K562 (cell line): Measurements from ENCODE around the gene GARNL3. TPM values are rescaled to one million over a fixed set of nuclear protein-coding genes. Genes with fewer than 3 reads are reported as not detected.

ENCODE experiments used
- ATAC-seq: fragments of 200-7000 bp; cut with Tn5 transposase; 3 replicates; pipeline ENCODE4 v1.9.1; 2020; ENCODE audit warnings: moderate library complexity
- BruUV-seq: library from RNA; stranded (reverse); fragments of 400-500 nt; replicated peaks from 2 replicates; lab custom pipeline; 2021; lab: Mats Ljungman, UMichigan
- CTCF ChIA-PET: fragments of 300-600 bp; formaldehyde crosslinking; extraction: SDS; loops from one replicate; lab custom pipeline; 2021; ENCODE audit warnings: low intra/inter-chr PET ratio; lab: Yijun Ruan, JAX
- POLR2A ChIA-PET: fragments of 300-600, 350-650 bp; sonication (Branson Sonifier 250); formaldehyde crosslinking; extraction: SDS; loops from one replicate; lab custom pipeline; 2021; ENCODE audit warnings: antibody characterized with exemption, inconsistent platforms; lab: Yijun Ruan, JAX
- DNase-seq, 4 experiments: peaks; one replicate each; pipeline versions ENCODE4 v3.0.0 to v3.0.0-alpha.2; 2011 to 2018; ENCODE audit warnings: low spot score in 3 of 4, mixed read lengths in 3 of 4; ENCODE audit errors: extremely low read depth in 1 of 4
- FAIRE-seq: peaks from 2 replicates; lab custom pipeline; 2011; peaks lifted over from hg19 to GRCh38; lab: Jason Lieb, UNC
- H2AFZ ChIP-seq: 2 replicates; pipeline ENCODE4 v1.6.0; 2011; ENCODE audit warnings: low read depth, low read length, control low read depth, inconsistent platforms
- H3K27ac ChIP-seq: fragments of 200-600 bp; 3 replicates; pipeline ENCODE4 v1.8.0; 2011; ENCODE audit warnings: low read depth, mild to moderate bottlenecking, control low read depth, inconsistent platforms, low read length, moderate library complexity, mixed read lengths; ENCODE audit errors: extremely low read depth
- H3K27me3 ChIP-seq, 2 experiments: fragments of 300-600 bp in 1 of 2; 2 replicates in 1 of 2; 3 replicates in 1 of 2; pipeline versions ENCODE4 v1.6.0 to v1.8.0; 2011; ENCODE audit warnings: inconsistent platforms in 2 of 2, low read length in 2 of 2, mild to moderate bottlenecking in 1 of 2, mixed read lengths in 1 of 2, moderate library complexity in 1 of 2; ENCODE audit not compliant: control insufficient read depth in 2 of 2, insufficient read depth in 2 of 2
- H3K36me3 ChIP-seq: fragments of 300-600 bp; 3 replicates; pipeline ENCODE4 v1.8.0; 2011; ENCODE audit warnings: mild to moderate bottlenecking, low read length, inconsistent platforms; ENCODE audit not compliant: control insufficient read depth, insufficient read depth
- H3K4me1 ChIP-seq, 2 experiments: fragments of 200-600 bp in 1 of 2; replicated peaks in 1 of 2; 2 replicates in 1 of 2; 3 replicates in 1 of 2; pipeline versions ENCODE4 v1.5.1 to v1.8.0; 2011; ENCODE audit warnings: inconsistent platforms in 2 of 2, low read length in 2 of 2, mild to moderate bottlenecking in 1 of 2, mixed read lengths in 1 of 2, moderate library complexity in 1 of 2; ENCODE audit not compliant: control insufficient read depth in 2 of 2, insufficient read depth in 2 of 2
- H3K4me2 ChIP-seq: 2 replicates; pipeline ENCODE4 v1.6.1; 2011; ENCODE audit warnings: low read length, control low read depth, inconsistent platforms, mixed read lengths; ENCODE audit not compliant: insufficient read depth
- H3K4me3 ChIP-seq: fragments of 200-600 bp; sonication (generic), shearing (Covaris generic); 2 replicates; pipeline ENCODE4 v1.5.1; 2016; ENCODE audit warnings: control low read depth, inconsistent platforms
- H3K79me2 ChIP-seq: fragments of 200-600 bp; 3 replicates; pipeline ENCODE4 v1.8.0; 2011; ENCODE audit warnings: low read length, inconsistent platforms; ENCODE audit not compliant: control insufficient read depth, insufficient read depth
- H3K9ac ChIP-seq, 2 experiments: 2 replicates each; pipeline versions ENCODE4 v1.6.0 to v1.6.1; 2011; ENCODE audit warnings: low read depth in 2 of 2, low read length in 2 of 2, control low read depth in 1 of 2, inconsistent platforms in 1 of 2, mild to moderate bottlenecking in 1 of 2, mixed read lengths in 1 of 2; ENCODE audit not compliant: insufficient read depth in 1 of 2
- H3K9me1 ChIP-seq: one replicate; pipeline ENCODE4 v1.6.0; 2011; ENCODE audit warnings: inconsistent platforms, mild to moderate bottlenecking, low read length, moderate library complexity; ENCODE audit not compliant: control insufficient read depth, insufficient read depth
- H3K9me3 ChIP-seq: replicated peaks from 2 replicates; pipeline ENCODE4 v1.5.1; 2011; ENCODE audit warnings: low read depth, low read length, inconsistent platforms; ENCODE audit not compliant: control insufficient read depth, insufficient read depth
- H4K20me1 ChIP-seq: replicated peaks from 2 replicates; pipeline ENCODE4 v1.6.1; 2011; ENCODE audit warnings: low read length, inconsistent platforms, mixed read lengths; ENCODE audit not compliant: control insufficient read depth, insufficient read depth
- CAMTA2 ChIP-seq: fragments of 250-450 bp; sonication (Bioruptor Pico); conservative IDR thresholded peaks from 2 replicates; pipeline ENCODE4 v1.5.1; 2022
- ESRRB ChIP-seq: fragments of 250-450 bp; sonication (Bioruptor Pico); IDR thresholded peaks from 2 replicates; pipeline ENCODE4 v1.5.0; 2020; ENCODE audit warnings: mild to moderate bottlenecking, moderate library complexity, borderline replicate concordance
- HMG20B ChIP-seq: fragments of 250-450 bp; sonication (Bioruptor Pico); IDR thresholded peaks from 2 replicates; pipeline ENCODE4 v1.5.0; 2021; ENCODE audit warnings: mild to moderate bottlenecking
- KDM2B ChIP-seq: fragments of 250-450 bp; sonication (Bioruptor Pico); IDR thresholded peaks from 2 replicates; pipeline ENCODE4 v1.8.0; 2021; ENCODE audit warnings: mild to moderate bottlenecking, moderate library complexity
- KLF1 ChIP-seq: fragments of 450-650 bp; IDR thresholded peaks from 2 replicates; pipeline ENCODE4 v1.6.1; 2016; ENCODE audit warnings: missing genetic modification characterization, missing compliant biosample characterization
- MECOM ChIP-seq: fragments of 250-450 bp; sonication (Bioruptor Pico); IDR thresholded peaks from 2 replicates; pipeline ENCODE4 v1.8.0; 2022; ENCODE audit warnings: inconsistent platforms
- PHTF2 ChIP-seq: fragments of 250-450 bp; sonication (Bioruptor Pico); IDR thresholded peaks from 2 replicates; pipeline ENCODE4 v1.5.0; 2021; ENCODE audit warnings: mild to moderate bottlenecking
- PYGO2 ChIP-seq: fragments of 450-650 bp; IDR thresholded peaks from 2 replicates; pipeline ENCODE4 v1.6.1; 2016; ENCODE audit warnings: mild to moderate bottlenecking, missing genetic modification characterization, moderate library complexity, missing compliant biosample characterization
- RBM34 ChIP-seq: fragments of 200-400 bp; formaldehyde crosslinking; IDR thresholded peaks from 2 replicates; pipeline ENCODE4 v1.6.1; 2018; ENCODE audit warnings: low read length, borderline replicate concordance; ENCODE audit not compliant: insufficient read depth
- ZNF408 ChIP-seq: fragments of 250-450 bp; sonication (Bioruptor Pico); IDR thresholded peaks from 2 replicates; pipeline ENCODE4 v1.4.0; 2020; ENCODE audit warnings: low read depth, mild to moderate bottlenecking, moderate library complexity
- ZNF444 ChIP-seq: fragments of 250-450 bp; sonication (Bioruptor Pico); IDR thresholded peaks from 2 replicates; pipeline ENCODE4 v1.4.0; 2020; ENCODE audit warnings: mild to moderate bottlenecking, moderate library complexity
- WGBS: fragments of 100-300 bp; shearing (Covaris generic); methylation state at CpG from one replicate; pipeline ENCODE4 v1.1.6; 2016; ENCODE audit warnings: low coverage, mixed read lengths; ENCODE audit not compliant: insufficient coverage; ENCODE audit errors: missing lambda C conversion rate; 5-methylcytosine and 5-hydroxymethylcytosine counted together
- in situ Hi-C: fragments of 300-500 bp; cut with MboI; formaldehyde crosslinking; loops from 4 replicates; pipeline ENCODE4 v1.15.0; 2018; ENCODE audit warnings: inconsistent platforms, mixed read lengths
- intact Hi-C: fragments of 100-400 bp; cut with micrococcal nuclease; formaldehyde crosslinking; loops from 2 replicates; pipeline ENCODE4 v1.14.2; 2022
- polyA plus RNA-seq, 8 experiments: library from polyadenylated mRNA; depleted of rRNA in 4 of 8; stranded (reverse) in 5 of 8; unstranded in 3 of 8; fragments of >200 nt; fragmentation: Nextera tagmentation in 2 of 8; fragmentation: Illumina TruSeq in 1 of 8; extraction: Ambion mirVana in 2 of 8; extraction: Trizol in 1 of 8; gene quantifications; 2 replicates each; pipeline versions ENCODE4 v1.2.1 to v1.2.3, GENCODE V29; 2011 to 2014; ENCODE audit warnings: inconsistent platforms in 1 of 8, missing spikeins in 1 of 8
- total RNA-seq, 7 experiments: library from RNA; depleted of rRNA in 6 of 7; stranded (reverse); fragments of >200 nt in 6 of 7; fragmentation: Illumina TruSeq in 2 of 7; extraction: Trizol in 2 of 7; gene quantifications; 2 replicates each; pipeline versions ENCODE4 v1.2.1 to v1.2.3, GENCODE V29; 2011 to 2021; ENCODE audit warnings: low replicate concordance in 1 of 7
- TF ChIP-seq, protein P1 (sequence below), 2 experiments: fragments of 200-800 bp in 1 of 2; sonication (Bioruptor generic) in 1 of 2; sonication (generic) in 1 of 2; formaldehyde crosslinking in 1 of 2; IDR thresholded peaks in 1 of 2; conservative IDR thresholded peaks in 1 of 2; 2 replicates each; pipeline versions ENCODE4 v1.5.0 to v1.6.1; 2016 to 2020; ENCODE audit warnings: missing compliant biosample characterization in 1 of 2, missing genetic modification characterization in 1 of 2, missing genetic modification reagents in 1 of 2
- TF ChIP-seq, protein P2 (sequence below): sonication (generic); formaldehyde crosslinking; IDR thresholded peaks from 2 replicates; pipeline ENCODE4 v1.8.0; 2023; ENCODE audit warnings: mild to moderate bottlenecking, missing genetic modification reagents
- TF ChIP-seq, protein P3 (sequence below): sonication (generic); formaldehyde crosslinking; IDR thresholded peaks from 2 replicates; pipeline ENCODE4 v1.5.0; 2020; ENCODE audit warnings: missing genetic modification reagents
- TF ChIP-seq, protein P4 (sequence below): fragments of 200-400 bp; formaldehyde crosslinking; IDR thresholded peaks from 2 replicates; pipeline ENCODE4 v1.6.1; 2017; ENCODE audit warnings: mild to moderate bottlenecking, low read depth, low read length, moderate library complexity

The GARNL3 gene
- total and polyA plus RNA-seq, 9 of the 15 experiments (the other 6 are each of a cell fraction or from before 2014, with no cell fraction given), result 0.35 to 2.7 (median 1.6) TPM

DNA sequence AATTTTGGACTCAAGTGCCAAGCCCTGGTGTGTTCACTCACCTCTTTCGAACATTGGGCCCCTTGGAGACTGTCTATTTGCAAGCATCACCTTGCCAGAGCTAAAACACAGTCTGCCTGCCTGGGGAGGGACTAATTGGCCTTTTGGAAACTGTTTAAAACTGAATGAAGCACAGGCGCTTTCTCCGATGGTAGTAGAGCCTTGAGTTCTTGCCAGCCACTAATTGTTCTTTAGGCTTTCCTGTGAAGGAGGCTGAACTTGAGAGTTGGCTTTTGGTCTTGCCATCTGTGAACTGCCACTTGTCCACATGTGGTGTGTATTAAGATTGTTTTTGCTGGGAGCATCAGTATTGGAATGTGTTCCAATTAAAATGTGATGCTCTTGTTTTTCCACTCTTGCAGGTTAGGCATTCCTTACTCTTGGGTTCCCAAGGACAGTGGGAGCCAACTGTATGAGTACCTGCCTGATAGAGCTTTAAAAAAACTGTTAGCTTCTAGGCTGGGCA, 26.0 kb downstream of the GARNL3 start:
- H3K79me2 ChIP-seq, result no peaks in the 10 kb centered on the region
- ChIA-PET POLR2A (interaction anchor here (1.0 to 1.2 kb wide), 3 partner anchors 11 to 26 kb away, joined by 3 read pairs; no protein-coding TSS in a partner anchor), CTCF (no interaction called here)
- H2AFZ ChIP-seq, result no peak overlapping the region
- DNase-seq (no peak), FAIRE-seq (no peak), ATAC-seq (no peak)
- H3K4me2 ChIP-seq, result no peak overlapping the region
- H3K4me3 ChIP-seq, result no peak overlapping the region
- BruUV-seq, result no TSS peak
- no peaks in the 10 kb centered on the region; a peak in 1 of 5 replicates for H3K4me1 ChIP-seq
- 11% methylated on average over 3 of the region's 3 CpGs for WGBS
- H3K9me3 ChIP-seq, result no peaks in the 10 kb centered on the region
- H3K9ac ChIP-seq, result no peak overlapping the region
- intact Hi-C loops (no loop called here), in situ Hi-C loops (no loop called here)
- H3K27ac ChIP-seq, result no peak overlapping the region
- no peaks in the 10 kb centered on the region for H4K20me1 ChIP-seq
- no peaks in the 10 kb centered on the region for H3K36me3 ChIP-seq
- no peaks in the 10 kb centered on the region for H3K9me1 ChIP-seq
- peaks cover 6 to 25% of the 10 kb centered on the region in 2 experiments; a peak in 4 of 5 replicates for H3K27me3 ChIP-seq
- TF ChIP-seq, protein P1, sequence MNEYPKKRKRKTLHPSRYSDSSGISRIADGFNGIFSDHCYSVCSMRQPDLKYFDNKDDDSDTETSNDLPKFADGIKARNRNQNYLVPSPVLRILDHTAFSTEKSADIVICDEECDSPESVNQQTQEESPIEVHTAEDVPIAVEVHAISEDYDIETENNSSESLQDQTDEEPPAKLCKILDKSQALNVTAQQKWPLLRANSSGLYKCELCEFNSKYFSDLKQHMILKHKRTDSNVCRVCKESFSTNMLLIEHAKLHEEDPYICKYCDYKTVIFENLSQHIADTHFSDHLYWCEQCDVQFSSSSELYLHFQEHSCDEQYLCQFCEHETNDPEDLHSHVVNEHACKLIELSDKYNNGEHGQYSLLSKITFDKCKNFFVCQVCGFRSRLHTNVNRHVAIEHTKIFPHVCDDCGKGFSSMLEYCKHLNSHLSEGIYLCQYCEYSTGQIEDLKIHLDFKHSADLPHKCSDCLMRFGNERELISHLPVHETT (CRISPR knock-in tag; conservative IDR thresholded peaks at IDR 0.05 in 1 of 2, IDR thresholded peaks at IDR 0.05 in 1 of 2), result no peak
- TF ChIP-seq RBM34 (no peak), MECOM (CRISPR knock-in tag) (no peak), CAMTA2 (CRISPR knock-in tag) (no peak), KDM2B (CRISPR knock-in tag) (no peak), KLF1 (no peak), ZNF408 (CRISPR knock-in tag) (no peak), HMG20B (CRISPR knock-in tag) (no peak), ZNF444 (no peak), ESRRB (CRISPR knock-in tag) (no peak), PHTF2 (no peak), PYGO2 (tag) (no peak)
- TF ChIP-seq, protein P2, sequence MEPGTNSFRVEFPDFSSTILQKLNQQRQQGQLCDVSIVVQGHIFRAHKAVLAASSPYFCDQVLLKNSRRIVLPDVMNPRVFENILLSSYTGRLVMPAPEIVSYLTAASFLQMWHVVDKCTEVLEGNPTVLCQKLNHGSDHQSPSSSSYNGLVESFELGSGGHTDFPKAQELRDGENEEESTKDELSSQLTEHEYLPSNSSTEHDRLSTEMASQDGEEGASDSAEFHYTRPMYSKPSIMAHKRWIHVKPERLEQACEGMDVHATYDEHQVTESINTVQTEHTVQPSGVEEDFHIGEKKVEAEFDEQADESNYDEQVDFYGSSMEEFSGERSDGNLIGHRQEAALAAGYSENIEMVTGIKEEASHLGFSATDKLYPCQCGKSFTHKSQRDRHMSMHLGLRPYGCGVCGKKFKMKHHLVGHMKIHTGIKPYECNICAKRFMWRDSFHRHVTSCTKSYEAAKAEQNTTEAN (CRISPR knock-in tag), result no peak
- TF ChIP-seq, protein P3, sequence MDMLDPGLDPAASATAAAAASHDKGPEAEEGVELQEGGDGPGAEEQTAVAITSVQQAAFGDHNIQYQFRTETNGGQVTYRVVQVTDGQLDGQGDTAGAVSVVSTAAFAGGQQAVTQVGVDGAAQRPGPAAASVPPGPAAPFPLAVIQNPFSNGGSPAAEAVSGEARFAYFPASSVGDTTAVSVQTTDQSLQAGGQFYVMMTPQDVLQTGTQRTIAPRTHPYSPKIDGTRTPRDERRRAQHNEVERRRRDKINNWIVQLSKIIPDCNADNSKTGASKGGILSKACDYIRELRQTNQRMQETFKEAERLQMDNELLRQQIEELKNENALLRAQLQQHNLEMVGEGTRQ (CRISPR knock-in tag), result no peak
- TF ChIP-seq, protein P4, sequence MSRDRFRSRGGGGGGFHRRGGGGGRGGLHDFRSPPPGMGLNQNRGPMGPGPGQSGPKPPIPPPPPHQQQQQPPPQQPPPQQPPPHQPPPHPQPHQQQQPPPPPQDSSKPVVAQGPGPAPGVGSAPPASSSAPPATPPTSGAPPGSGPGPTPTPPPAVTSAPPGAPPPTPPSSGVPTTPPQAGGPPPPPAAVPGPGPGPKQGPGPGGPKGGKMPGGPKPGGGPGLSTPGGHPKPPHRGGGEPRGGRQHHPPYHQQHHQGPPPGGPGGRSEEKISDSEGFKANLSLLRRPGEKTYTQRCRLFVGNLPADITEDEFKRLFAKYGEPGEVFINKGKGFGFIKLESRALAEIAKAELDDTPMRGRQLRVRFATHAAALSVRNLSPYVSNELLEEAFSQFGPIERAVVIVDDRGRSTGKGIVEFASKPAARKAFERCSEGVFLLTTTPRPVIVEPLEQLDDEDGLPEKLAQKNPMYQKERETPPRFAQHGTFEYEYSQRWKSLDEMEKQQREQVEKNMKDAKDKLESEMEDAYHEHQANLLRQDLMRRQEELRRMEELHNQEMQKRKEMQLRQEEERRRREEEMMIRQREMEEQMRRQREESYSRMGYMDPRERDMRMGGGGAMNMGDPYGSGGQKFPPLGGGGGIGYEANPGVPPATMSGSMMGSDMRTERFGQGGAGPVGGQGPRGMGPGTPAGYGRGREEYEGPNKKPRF, result no peak
